Ureter (tissue), 1 donor: ENCODE data around the gene ALKBH7. TPM values are rescaled to one million over a fixed set of nuclear protein-coding genes. Genes with fewer than 3 reads are reported as not detected.

Experiments
- DNase-seq: peaks from one replicate; pipeline ENCODE4 v3.0.0-alpha.2; 2020; ENCODE audit warnings: low spot score
- total RNA-seq: library from RNA; stranded (reverse); gene quantifications from one replicate; pipeline ENCODE4 v1.2.4, GENCODE V29; 2023
- donor health status: DM: yes; HTN: yes; CAD: no.

ALKBH7 gene
- total RNA-seq, 1 donor from 2014 or later: 60.7 TPM

- no peak for DNase-seq
Observed at GRCh38 chr19:6424195-6424938, 51.8 kb downstream of the ALKBH7 start, which contains the start of gene KHSRP. Gene KHSRP (minus strand): TSS chr19:6424811. CDS start chr19:6424701, 110 bp downstream.

Other genes with a start within 250 kb of the ALKBH7 start
- gene ACSBG2, start 237.1 kb upstream of the ALKBH7 start, total RNA-seq: not detected
- 68.3 TPM for gene MLLT1, start 92.8 kb upstream of the ALKBH7 start, total RNA-seq
- gene ACER1, start 39.2 kb upstream of the ALKBH7 start, total RNA-seq: not detected
- gene CLPP, start 11.3 kb upstream of the ALKBH7 start, total RNA-seq: 54.7 TPM
- 1.1 TPM for gene PSPN, start 3.1 kb downstream of the ALKBH7 start, total RNA-seq
- 52.9 TPM for gene GTF2F1, start 20.4 kb downstream of the ALKBH7 start, total RNA-seq
- 200 TPM for gene KHSRP, start 52.0 kb downstream of the ALKBH7 start, total RNA-seq
- gene SLC25A41, start 61.0 kb downstream of the ALKBH7 start, total RNA-seq: not detected
- 37.0 TPM for gene SLC25A23, start 87.0 kb downstream of the ALKBH7 start, total RNA-seq
- 23.6 TPM for gene CRB3, start 91.5 kb downstream of the ALKBH7 start, total RNA-seq
- 3.1 TPM for gene DENND1C, start 109.0 kb downstream of the ALKBH7 start, total RNA-seq
- 1.2 TPM for gene TUBB4A, start 129.5 kb downstream of the ALKBH7 start, total RNA-seq
- gene TNFSF9, start 158.2 kb downstream of the ALKBH7 start, total RNA-seq: 0.75 TPM
- gene CD70, start 218.4 kb downstream of the ALKBH7 start, total RNA-seq: not detected